ENCODE measurements around the gene BAZ2B. TPM values are rescaled to one million over a fixed set of nuclear protein-coding genes. Genes with fewer than 3 reads are reported as not detected.

The BAZ2B gene
- total RNA-seq, 1 donor from 2014 or later: 76.2 TPM

DNA sequence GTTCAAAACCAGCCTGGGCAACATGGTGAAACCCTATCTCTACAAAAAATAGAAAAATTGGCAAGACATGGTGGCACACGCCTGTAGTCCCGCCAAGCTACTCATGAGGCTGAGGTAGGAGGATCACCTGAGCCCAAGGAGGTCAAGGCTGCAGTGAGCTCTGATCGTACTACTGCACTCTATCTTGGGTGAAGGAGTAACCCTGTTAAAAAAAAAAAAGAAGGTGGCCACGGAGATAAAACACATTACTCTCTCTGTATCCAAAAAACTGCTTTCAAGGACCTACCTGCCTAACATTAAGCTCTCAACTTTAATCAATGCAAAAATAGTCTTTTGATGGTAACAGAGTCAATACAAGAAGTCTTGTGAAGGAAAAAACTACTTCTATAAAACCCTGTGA, 57.3 kb downstream of the BAZ2B start:
- Histone ChIP-seq H3K4me3 (ENCODE audit: low read length in 3 of 3) (no peak overlapping the region), H3K27me3 (ENCODE audit: control insufficient read depth in 3 of 3, insufficient read depth in 3 of 3, low read length in 3 of 3) (no peaks in the 10 kb centered on the region), H3K27ac (ENCODE audit: low read depth, low read length) (no peak overlapping the region), H3K9me3 (ENCODE audit: control insufficient read depth in 3 of 3, low read length in 3 of 3) (no peaks in the 10 kb centered on the region), H3K36me3 (ENCODE audit: control insufficient read depth in 3 of 3, insufficient read depth in 3 of 3, low read length in 3 of 3) (no peaks in the 10 kb centered on the region), H3K4me1 (ENCODE audit: control insufficient read depth in 3 of 3, insufficient read depth in 3 of 3, low read length in 3 of 3) (peaks cover 0 to 3% (median 0%) of the 10 kb centered on the region in 3 donors), H3K9ac (ENCODE audit: low read depth in 1 of 3, low read length in 3 of 3) (no peak overlapping the region)

GRCh38 chr2:159558479-159558878, 57.9 kb downstream of the BAZ2B start:
- no peak overlapping the region for H3K9ac ChIP-seq (ENCODE audit: low read depth in 1 of 3, low read length in 3 of 3)
- no peak overlapping the region for H3K4me3 ChIP-seq (ENCODE audit: low read length in 3 of 3)
- H3K36me3 ChIP-seq (ENCODE audit: control insufficient read depth in 3 of 3, insufficient read depth in 3 of 3, low read length in 3 of 3): no peaks in the 10 kb centered on the region
- no peaks in the 10 kb centered on the region for H3K9me3 ChIP-seq (ENCODE audit: control insufficient read depth in 3 of 3, low read length in 3 of 3)
- no peaks in the 10 kb centered on the region for H3K27me3 ChIP-seq (ENCODE audit: control insufficient read depth in 3 of 3, insufficient read depth in 3 of 3, low read length in 3 of 3)
- H3K4me1 ChIP-seq (ENCODE audit: control insufficient read depth in 3 of 3, insufficient read depth in 3 of 3, low read length in 3 of 3): peaks cover 0 to 3% (median 0%) of the 10 kb centered on the region in 3 donors
- no peak overlapping the region for H3K27ac ChIP-seq (ENCODE audit: low read depth, low read length)

DNA sequence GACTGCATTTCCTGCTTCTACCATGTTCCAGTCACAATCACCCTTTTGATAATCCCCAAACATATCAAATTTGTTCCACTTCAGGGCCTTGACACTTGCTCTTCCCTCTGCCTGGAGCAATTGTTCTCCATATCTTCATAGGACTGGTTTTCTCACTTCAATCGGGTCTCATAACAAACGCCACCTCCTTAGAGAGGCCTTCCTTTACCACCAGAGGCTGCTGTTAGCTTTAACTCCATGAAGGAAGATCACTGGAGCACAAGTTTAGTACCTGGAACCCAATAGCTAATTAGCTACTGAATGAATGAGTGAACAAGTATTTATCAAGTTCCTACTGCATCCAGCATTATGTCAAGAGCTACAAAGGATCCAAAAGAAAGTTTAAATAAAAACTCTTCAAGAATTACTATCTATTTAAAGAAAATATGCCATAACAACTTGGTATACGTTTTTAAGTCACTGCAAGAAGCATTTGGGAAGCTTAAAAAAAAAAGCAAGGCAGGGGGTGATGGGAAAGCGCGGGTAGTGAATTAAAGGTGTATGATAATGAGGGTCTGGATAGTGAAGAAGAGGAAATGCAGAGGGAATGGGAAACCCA, 58.8 kb downstream of the BAZ2B start:
- H3K36me3 ChIP-seq (ENCODE audit: control insufficient read depth in 3 of 3, insufficient read depth in 3 of 3, low read length in 3 of 3): no peaks in the 10 kb centered on the region
- no peak overlapping the region for H3K4me3 ChIP-seq (ENCODE audit: low read length in 3 of 3)
- H3K9me3 ChIP-seq (ENCODE audit: control insufficient read depth in 3 of 3, low read length in 3 of 3): no peaks in the 10 kb centered on the region
- no peaks in the 10 kb centered on the region for H3K27me3 ChIP-seq (ENCODE audit: control insufficient read depth in 3 of 3, insufficient read depth in 3 of 3, low read length in 3 of 3)
- no peak overlapping the region for H3K27ac ChIP-seq (ENCODE audit: low read depth, low read length)
- peaks cover 0 to 3% (median 0%) of the 10 kb centered on the region in 3 donors for H3K4me1 ChIP-seq (ENCODE audit: control insufficient read depth in 3 of 3, insufficient read depth in 3 of 3, low read length in 3 of 3)
- no peak overlapping the region for H3K9ac ChIP-seq (ENCODE audit: low read depth in 1 of 3, low read length in 3 of 3)

DNA sequence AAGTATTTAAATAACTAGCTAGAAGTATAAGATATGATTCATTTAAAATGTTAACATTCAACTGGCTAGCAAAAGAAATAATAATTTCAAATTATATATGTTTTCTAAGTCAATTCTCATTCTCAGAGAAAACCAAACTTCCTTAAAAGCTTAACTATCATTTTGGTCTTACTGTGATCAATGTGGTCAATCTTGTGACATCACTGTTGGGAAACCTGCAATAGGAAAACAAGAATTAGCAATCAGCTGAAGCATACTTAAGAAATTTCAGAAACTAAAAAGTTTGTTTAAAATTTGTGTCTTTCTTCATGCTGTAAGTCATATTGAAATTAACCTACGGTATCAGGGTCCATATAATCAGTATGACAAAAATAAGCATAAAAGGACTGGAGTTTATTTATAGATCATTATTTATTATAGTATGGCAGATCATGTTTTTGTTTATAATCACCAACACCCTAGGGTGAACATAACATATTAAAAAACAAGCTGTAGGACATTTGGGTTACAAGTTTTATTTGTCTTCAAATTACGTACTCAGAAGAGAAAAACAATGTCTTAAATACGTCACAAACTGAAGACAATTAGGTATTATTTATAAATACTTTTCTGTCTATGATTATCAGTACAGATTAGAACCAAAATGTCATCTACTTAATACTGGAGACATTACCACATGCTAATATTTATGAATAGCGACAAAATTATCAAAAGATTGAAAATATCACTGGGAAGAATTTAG, 60.5 kb downstream of the BAZ2B start:
- H3K4me3 ChIP-seq (ENCODE audit: low read length in 3 of 3): no peak overlapping the region
- H3K36me3 ChIP-seq (ENCODE audit: control insufficient read depth in 3 of 3, insufficient read depth in 3 of 3, low read length in 3 of 3): no peaks in the 10 kb centered on the region
- no peaks in the 10 kb centered on the region for H3K27me3 ChIP-seq (ENCODE audit: control insufficient read depth in 3 of 3, insufficient read depth in 3 of 3, low read length in 3 of 3)
- peaks cover 0 to 3% (median 0%) of the 10 kb centered on the region in 3 donors for H3K4me1 ChIP-seq (ENCODE audit: control insufficient read depth in 3 of 3, insufficient read depth in 3 of 3, low read length in 3 of 3)
- no peak overlapping the region for H3K27ac ChIP-seq (ENCODE audit: low read depth, low read length)
- no peak overlapping the region for H3K9ac ChIP-seq (ENCODE audit: low read depth in 1 of 3, low read length in 3 of 3)
- no peaks in the 10 kb centered on the region for H3K9me3 ChIP-seq (ENCODE audit: control insufficient read depth in 3 of 3, low read length in 3 of 3)

DNA sequence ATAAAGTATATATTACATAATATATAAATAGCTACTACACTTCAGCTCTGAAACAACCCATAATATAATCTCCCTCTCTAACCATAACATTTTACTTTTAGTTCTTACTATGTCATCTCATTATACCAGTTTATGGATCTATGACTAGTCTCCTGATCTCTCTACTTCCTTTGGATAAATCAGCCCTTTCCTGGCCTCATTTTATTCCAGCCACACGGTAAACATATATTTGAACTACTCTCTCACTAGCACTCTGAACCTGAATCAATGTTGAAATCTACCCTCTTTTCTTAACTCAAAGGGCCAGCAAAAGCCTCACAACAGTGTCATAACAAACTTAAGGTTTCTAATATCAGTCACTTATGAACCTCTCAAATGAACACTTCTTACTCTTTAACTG, 62.6 kb downstream of the BAZ2B start:
- no peaks in the 10 kb centered on the region for H3K27me3 ChIP-seq (ENCODE audit: control insufficient read depth in 3 of 3, insufficient read depth in 3 of 3, low read length in 3 of 3)
- H3K9ac ChIP-seq (ENCODE audit: low read depth in 1 of 3, low read length in 3 of 3): no peak overlapping the region
- peaks cover 0 to under 1% (median 0%) of the 10 kb centered on the region in 3 donors for H3K4me1 ChIP-seq (ENCODE audit: control insufficient read depth in 3 of 3, insufficient read depth in 3 of 3, low read length in 3 of 3)
- H3K4me3 ChIP-seq (ENCODE audit: low read length in 3 of 3): no peak overlapping the region
- H3K36me3 ChIP-seq (ENCODE audit: control insufficient read depth in 3 of 3, insufficient read depth in 3 of 3, low read length in 3 of 3): no peaks in the 10 kb centered on the region
- no peak overlapping the region for H3K27ac ChIP-seq (ENCODE audit: low read depth, low read length)
- no peaks in the 10 kb centered on the region for H3K9me3 ChIP-seq (ENCODE audit: control insufficient read depth in 3 of 3, low read length in 3 of 3)

GRCh38 chr2:159551806-159552205, 64.5 kb downstream of the BAZ2B start:
- H3K9me3 ChIP-seq (ENCODE audit: control insufficient read depth in 3 of 3, low read length in 3 of 3): no peaks in the 10 kb centered on the region
- no peak overlapping the region for H3K9ac ChIP-seq (ENCODE audit: low read depth in 1 of 3, low read length in 3 of 3)
- H3K27ac ChIP-seq (ENCODE audit: low read depth, low read length): no peak overlapping the region
- no peaks in the 10 kb centered on the region for H3K27me3 ChIP-seq (ENCODE audit: control insufficient read depth in 3 of 3, insufficient read depth in 3 of 3, low read length in 3 of 3)
- H3K36me3 ChIP-seq (ENCODE audit: control insufficient read depth in 3 of 3, insufficient read depth in 3 of 3, low read length in 3 of 3): no peaks in the 10 kb centered on the region
- H3K4me1 ChIP-seq (ENCODE audit: control insufficient read depth in 3 of 3, insufficient read depth in 3 of 3, low read length in 3 of 3): no peaks in the 10 kb centered on the region
- H3K4me3 ChIP-seq (ENCODE audit: low read length in 3 of 3): no peak overlapping the region

GRCh38 chr2:159550231-159550630, 66.1 kb downstream of the BAZ2B start:
- Histone ChIP-seq H3K4me1 (ENCODE audit: control insufficient read depth in 3 of 3, insufficient read depth in 3 of 3, low read length in 3 of 3) (no peaks in the 10 kb centered on the region), H3K27ac (ENCODE audit: low read depth, low read length) (no peak overlapping the region), H3K36me3 (ENCODE audit: control insufficient read depth in 3 of 3, insufficient read depth in 3 of 3, low read length in 3 of 3) (no peaks in the 10 kb centered on the region), H3K9me3 (ENCODE audit: control insufficient read depth in 3 of 3, low read length in 3 of 3) (no peaks in the 10 kb centered on the region), H3K4me3 (ENCODE audit: low read length in 3 of 3) (no peak overlapping the region), H3K27me3 (ENCODE audit: control insufficient read depth in 3 of 3, insufficient read depth in 3 of 3, low read length in 3 of 3) (no peaks in the 10 kb centered on the region), H3K9ac (ENCODE audit: low read depth in 1 of 3, low read length in 3 of 3) (no peak overlapping the region)

DNA sequence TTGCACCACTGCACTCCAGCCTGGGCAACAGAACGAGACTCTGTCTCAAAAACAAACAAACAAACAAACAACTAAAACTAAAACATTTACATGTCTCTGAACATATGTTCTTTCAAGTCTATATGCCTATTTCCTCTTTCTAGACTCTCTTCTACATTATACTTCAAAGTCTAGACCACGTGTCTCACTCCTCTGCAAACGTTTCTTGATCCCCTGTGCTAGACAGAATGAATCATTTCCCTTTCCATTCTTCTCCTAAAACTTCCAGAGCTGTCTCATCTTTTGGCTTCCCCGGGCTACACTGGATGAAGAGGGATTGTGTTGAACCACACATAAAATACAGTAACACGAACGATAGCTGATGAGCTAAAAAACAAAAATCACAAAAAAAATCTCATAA, 67.1 kb downstream of the BAZ2B start:
- H3K4me1 ChIP-seq (ENCODE audit: control insufficient read depth in 3 of 3, insufficient read depth in 3 of 3, low read length in 3 of 3): no peaks in the 10 kb centered on the region
- no peaks in the 10 kb centered on the region for H3K36me3 ChIP-seq (ENCODE audit: control insufficient read depth in 3 of 3, insufficient read depth in 3 of 3, low read length in 3 of 3)
- H3K9me3 ChIP-seq (ENCODE audit: control insufficient read depth in 3 of 3, low read length in 3 of 3): no peaks in the 10 kb centered on the region
- H3K4me3 ChIP-seq (ENCODE audit: low read length in 3 of 3): no peak overlapping the region
- H3K27me3 ChIP-seq (ENCODE audit: control insufficient read depth in 3 of 3, insufficient read depth in 3 of 3, low read length in 3 of 3): no peaks in the 10 kb centered on the region
- H3K9ac ChIP-seq (ENCODE audit: low read depth in 1 of 3, low read length in 3 of 3): no peak overlapping the region
- H3K27ac ChIP-seq (ENCODE audit: low read depth, low read length): no peak overlapping the region

GRCh38 chr2:159546716-159547430, 69.5 kb downstream of the BAZ2B start:
- Histone ChIP-seq H3K9me3 (ENCODE audit: control insufficient read depth in 3 of 3, low read length in 3 of 3) (no peaks in the 10 kb centered on the region), H3K27ac (ENCODE audit: low read depth, low read length) (no peak overlapping the region), H3K36me3 (ENCODE audit: control insufficient read depth in 3 of 3, insufficient read depth in 3 of 3, low read length in 3 of 3) (peaks cover 0 to 5% (median 4%) of the 10 kb centered on the region in 3 donors), H3K4me1 (ENCODE audit: control insufficient read depth in 3 of 3, insufficient read depth in 3 of 3, low read length in 3 of 3) (no peaks in the 10 kb centered on the region), H3K27me3 (ENCODE audit: control insufficient read depth in 3 of 3, insufficient read depth in 3 of 3, low read length in 3 of 3) (no peaks in the 10 kb centered on the region), H3K4me3 (ENCODE audit: low read length in 3 of 3) (no peak overlapping the region), H3K9ac (ENCODE audit: low read depth in 1 of 3, low read length in 3 of 3) (no peak overlapping the region)

- H3K9ac ChIP-seq (ENCODE audit: low read depth in 1 of 3, low read length in 3 of 3): no peak overlapping the region
Measured at GRCh38 chr2:159546039-159546438, 70.3 kb downstream of the BAZ2B start.

More at GRCh38 chr2:159546039-159546438, 70.3 kb downstream of the BAZ2B start:
- H3K36me3 ChIP-seq (ENCODE audit: control insufficient read depth in 3 of 3, insufficient read depth in 3 of 3, low read length in 3 of 3): peaks cover 0 to 8% (median 5%) of the 10 kb centered on the region in 3 donors
- no peaks in the 10 kb centered on the region for H3K4me1 ChIP-seq (ENCODE audit: control insufficient read depth in 3 of 3, insufficient read depth in 3 of 3, low read length in 3 of 3)
- H3K9me3 ChIP-seq (ENCODE audit: control insufficient read depth in 3 of 3, low read length in 3 of 3): no peaks in the 10 kb centered on the region
- H3K27ac ChIP-seq (ENCODE audit: low read depth, low read length): no peak overlapping the region
- no peak overlapping the region for H3K4me3 ChIP-seq (ENCODE audit: low read length in 3 of 3)
- H3K27me3 ChIP-seq (ENCODE audit: control insufficient read depth in 3 of 3, insufficient read depth in 3 of 3, low read length in 3 of 3): no peaks in the 10 kb centered on the region
